Stimulated activated naive B cell treated with anti-CD40 and anti-IgM and Interleukin-4, amounts not matched to agents 10 μg/mL and 1 μg/mL and 100 μg/mL, for 72 hours (primary cell): ENCODE data around the gene STRA6.

Experiments
- ATAC-seq, 2 donors: fragments of 150-1000 bp; cut with Tn5 transposase; replicated peaks; 2 replicates each; pipeline ENCODE4 v1.10.0; 2021; ENCODE audit warnings: moderate library complexity in 1 of 2
- DNase-seq: peaks from one replicate; pipeline ENCODE4 v3.0.0; 2021
- H3K27ac Mint-ChIP-seq: one replicate; pipeline ENCODE4 v1.8.0; 2022; ENCODE audit warnings: mild to moderate bottlenecking, mixed read lengths
- H3K27me3 Mint-ChIP-seq, 2 donors: one replicate each; pipeline ENCODE4 v1.8.0; 2022; ENCODE audit warnings: mixed read lengths in 2 of 2
- H3K36me3 Mint-ChIP-seq, 2 donors: one replicate each; pipeline ENCODE4 v1.8.0; 2022; ENCODE audit warnings: mixed read lengths in 2 of 2, mild to moderate bottlenecking in 1 of 2
- H3K4me1 Mint-ChIP-seq, 2 donors: one replicate each; pipeline ENCODE4 v1.8.0; 2022; ENCODE audit warnings: mixed read lengths in 2 of 2, mild to moderate bottlenecking in 1 of 2
- H3K4me3 Mint-ChIP-seq, 2 donors: one replicate each; pipeline ENCODE4 v1.8.0; 2022; ENCODE audit warnings: mild to moderate bottlenecking in 2 of 2, mixed read lengths in 2 of 2, moderate library complexity in 1 of 2
- H3K9me3 Mint-ChIP-seq, 2 donors: one replicate each; pipeline ENCODE4 v1.8.0; 2022; ENCODE audit warnings: mixed read lengths in 2 of 2, mild to moderate bottlenecking in 1 of 2

The STRA6 gene

GRCh38 chr15:74233851-74234597 lies 31.4 kb upstream of the STRA6 start:
- Mint-ChIP-seq H3K9me3 (no peaks in the 10 kb centered on the region), H3K27me3 (peaks cover 8 to 19% of the 10 kb centered on the region in 2 donors), H3K4me1 (peaks cover 5% of the 10 kb centered on the region in 2 donors), H3K27ac (no peak overlapping the region), H3K4me3 (no peak overlapping the region), H3K36me3 (no peaks in the 10 kb centered on the region)
- ATAC-seq = no peak
- no peak for DNase-seq

DNA sequence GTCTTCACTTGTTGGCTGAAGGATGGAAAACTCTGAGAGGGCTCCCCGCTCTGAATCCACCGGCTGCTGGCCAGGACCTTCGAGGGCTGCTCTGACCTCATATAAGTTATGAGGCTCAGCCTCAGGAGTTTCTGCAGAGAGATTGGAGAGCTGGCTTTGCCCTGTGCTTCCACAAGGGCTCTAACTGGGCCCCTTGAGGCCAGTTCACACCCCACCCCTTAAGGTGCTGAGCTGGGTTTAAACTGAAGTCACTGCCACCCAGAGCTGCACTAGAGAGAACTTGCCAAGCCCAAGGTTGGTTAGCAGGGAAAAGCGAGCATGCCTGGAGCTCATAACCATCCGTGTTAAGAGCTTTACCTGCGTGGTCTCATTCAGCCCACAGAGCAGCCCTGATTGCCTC lies 30.8 kb upstream of the STRA6 start:
- H3K27me3 Mint-ChIP-seq = peaks cover 8 to 20% of the 10 kb centered on the region in 2 donors
- no peaks in the 10 kb centered on the region for H3K36me3 Mint-ChIP-seq
- H3K9me3 Mint-ChIP-seq = no peaks in the 10 kb centered on the region
- H3K4me3 Mint-ChIP-seq = no peak overlapping the region
- no peak for ATAC-seq
- DNase-seq = no peak
- no peak overlapping the region for H3K27ac Mint-ChIP-seq
- peaks cover 5% of the 10 kb centered on the region in 2 donors for H3K4me1 Mint-ChIP-seq

DNA sequence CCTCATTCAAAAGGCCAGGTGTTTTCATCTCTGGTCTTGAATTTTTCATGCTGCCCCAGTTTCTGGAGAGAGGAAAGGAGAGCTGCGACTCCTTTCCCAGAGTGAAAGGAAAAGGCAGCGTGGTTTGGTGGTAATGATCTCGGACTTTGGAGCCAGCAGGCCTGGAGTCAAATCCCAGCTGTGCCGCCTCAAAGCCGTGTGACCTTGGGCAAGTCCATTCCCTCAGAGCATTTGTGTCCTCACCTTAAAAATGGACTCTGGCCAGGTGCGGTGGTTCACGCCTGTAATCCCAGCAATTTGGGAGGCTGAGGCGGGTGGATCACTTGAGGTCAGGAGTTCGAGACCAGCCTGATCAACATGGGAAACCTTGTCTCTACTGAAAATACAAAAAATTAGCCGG lies 28.9 kb upstream of the STRA6 start:
- Mint-ChIP-seq H3K27me3 (peaks cover 14 to 32% of the 10 kb centered on the region in 2 donors), H3K9me3 (no peaks in the 10 kb centered on the region), H3K4me3 (no peak overlapping the region), H3K36me3 (no peaks in the 10 kb centered on the region), H3K4me1 (peaks cover 4 to 5% of the 10 kb centered on the region in 2 donors), H3K27ac (peak overlapping the region; percentile 17)
- no peak for ATAC-seq
- DNase-seq = no peak

DNA sequence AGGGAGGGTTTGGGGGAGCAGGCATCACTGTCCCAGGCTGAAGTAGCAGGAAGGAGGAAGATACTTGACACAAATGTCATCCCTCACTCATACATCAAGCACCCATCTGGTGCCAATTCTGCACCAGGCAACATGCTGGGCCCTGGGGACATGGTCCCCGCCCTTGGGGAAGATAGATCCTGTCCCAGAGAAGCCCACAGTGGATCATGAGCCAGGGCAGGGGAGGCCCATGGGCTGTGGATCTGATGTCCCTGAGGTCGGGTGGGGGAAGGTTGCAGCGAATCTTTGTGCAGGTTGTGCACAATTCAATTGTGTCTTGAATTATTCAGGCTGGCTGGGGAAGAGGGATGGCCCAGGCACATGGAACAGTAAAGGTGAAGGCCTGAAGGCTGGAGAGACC lies 27.1 kb upstream of the STRA6 start:
- Mint-ChIP-seq H3K36me3 (no peaks in the 10 kb centered on the region), H3K4me1 (no peaks in the 10 kb centered on the region), H3K9me3 (no peaks in the 10 kb centered on the region), H3K4me3 (no peak overlapping the region), H3K27ac (no peak overlapping the region), H3K27me3 (peaks cover 28 to 44% of the 10 kb centered on the region in 2 donors)
- ATAC-seq (no peak), DNase-seq (no peak)

DNA sequence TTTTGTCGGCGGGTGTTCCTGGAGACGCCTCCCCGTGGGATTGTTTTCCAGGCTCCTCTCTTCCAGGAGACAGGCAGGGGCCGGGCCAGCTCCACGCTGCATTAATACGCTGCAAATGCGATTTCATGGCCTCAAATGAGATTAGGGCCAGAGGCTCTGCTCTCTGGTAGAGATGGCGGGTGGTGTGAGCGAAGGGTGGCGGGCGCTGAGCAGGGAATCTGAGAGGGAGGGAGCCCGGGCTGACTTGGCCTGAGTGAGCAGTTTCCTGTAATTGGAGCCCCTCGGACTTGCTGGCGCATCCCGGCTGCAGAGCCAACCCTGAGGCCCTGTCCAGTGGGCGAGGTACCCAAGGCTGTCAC lies 26.1 kb upstream of the STRA6 start:
- no peaks in the 10 kb centered on the region for H3K9me3 Mint-ChIP-seq

GRCh38 chr15:74227968-74228722 lies 25.6 kb upstream of the STRA6 start:
- Mint-ChIP-seq H3K36me3 (no peaks in the 10 kb centered on the region), H3K27me3 (peaks cover 38 to 57% of the 10 kb centered on the region in 2 donors), H3K4me3 (no peak overlapping the region), H3K27ac (no peak overlapping the region), H3K9me3 (no peaks in the 10 kb centered on the region), H3K4me1 (peaks cover 0 to 2% of the 10 kb centered on the region in 2 donors)
- DNase-seq (no peak), ATAC-seq (no peak)

More for the DNA sequence above, 26.1 kb upstream of the STRA6 start:
- DNase-seq (no peak), ATAC-seq (no peak)
- H3K27me3 Mint-ChIP-seq = peaks cover 33 to 51% of the 10 kb centered on the region in 2 donors
- H3K27ac Mint-ChIP-seq = no peak overlapping the region
- no peak overlapping the region for H3K4me3 Mint-ChIP-seq
- no peaks in the 10 kb centered on the region for H3K36me3 Mint-ChIP-seq
- peaks cover 0 to under 1% of the 10 kb centered on the region in 2 donors for H3K4me1 Mint-ChIP-seq

- ATAC-seq (no peak), DNase-seq (no peak)
- H3K27me3 Mint-ChIP-seq = peaks cover 46 to 53% of the 10 kb centered on the region in 2 donors
- H3K4me1 Mint-ChIP-seq = peaks cover 0 to 2% of the 10 kb centered on the region in 2 donors
- H3K4me3 Mint-ChIP-seq = no peak overlapping the region
- no peaks in the 10 kb centered on the region for H3K36me3 Mint-ChIP-seq
- no peaks in the 10 kb centered on the region for H3K9me3 Mint-ChIP-seq
- H3K27ac Mint-ChIP-seq = no peak overlapping the region
These were observed 24.4 kb upstream of the STRA6 start for GRCh38 chr15:74226761-74227540.

DNA sequence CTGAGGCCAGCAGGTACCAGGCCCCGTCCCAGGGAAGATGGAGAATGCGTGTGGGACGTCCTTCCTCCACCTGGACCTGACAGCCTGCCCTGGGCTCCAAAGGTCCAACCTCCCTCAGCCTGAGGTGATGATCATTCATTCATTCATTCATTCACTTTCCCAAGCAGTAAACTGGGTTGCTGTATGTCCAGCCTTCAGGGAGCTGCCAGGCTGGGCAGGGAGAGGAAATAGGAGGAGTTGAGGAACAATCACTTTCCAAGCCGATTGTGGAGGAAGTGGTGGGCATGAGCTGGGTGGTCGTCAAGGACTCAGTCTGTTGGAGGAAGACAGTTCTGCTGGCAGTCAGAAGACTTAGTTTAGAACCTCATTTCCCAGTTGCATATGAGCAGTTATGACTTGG lies 23.3 kb upstream of the STRA6 start:
- no peaks in the 10 kb centered on the region for H3K9me3 Mint-ChIP-seq
- DNase-seq (no peak), ATAC-seq (no peak)
- H3K27ac Mint-ChIP-seq = no peak overlapping the region
- H3K27me3 Mint-ChIP-seq = peaks cover 55 to 61% of the 10 kb centered on the region in 2 donors
- no peaks in the 10 kb centered on the region for H3K36me3 Mint-ChIP-seq
- no peak overlapping the region for H3K4me3 Mint-ChIP-seq
- H3K4me1 Mint-ChIP-seq = peaks cover 0 to 2% of the 10 kb centered on the region in 2 donors

DNA sequence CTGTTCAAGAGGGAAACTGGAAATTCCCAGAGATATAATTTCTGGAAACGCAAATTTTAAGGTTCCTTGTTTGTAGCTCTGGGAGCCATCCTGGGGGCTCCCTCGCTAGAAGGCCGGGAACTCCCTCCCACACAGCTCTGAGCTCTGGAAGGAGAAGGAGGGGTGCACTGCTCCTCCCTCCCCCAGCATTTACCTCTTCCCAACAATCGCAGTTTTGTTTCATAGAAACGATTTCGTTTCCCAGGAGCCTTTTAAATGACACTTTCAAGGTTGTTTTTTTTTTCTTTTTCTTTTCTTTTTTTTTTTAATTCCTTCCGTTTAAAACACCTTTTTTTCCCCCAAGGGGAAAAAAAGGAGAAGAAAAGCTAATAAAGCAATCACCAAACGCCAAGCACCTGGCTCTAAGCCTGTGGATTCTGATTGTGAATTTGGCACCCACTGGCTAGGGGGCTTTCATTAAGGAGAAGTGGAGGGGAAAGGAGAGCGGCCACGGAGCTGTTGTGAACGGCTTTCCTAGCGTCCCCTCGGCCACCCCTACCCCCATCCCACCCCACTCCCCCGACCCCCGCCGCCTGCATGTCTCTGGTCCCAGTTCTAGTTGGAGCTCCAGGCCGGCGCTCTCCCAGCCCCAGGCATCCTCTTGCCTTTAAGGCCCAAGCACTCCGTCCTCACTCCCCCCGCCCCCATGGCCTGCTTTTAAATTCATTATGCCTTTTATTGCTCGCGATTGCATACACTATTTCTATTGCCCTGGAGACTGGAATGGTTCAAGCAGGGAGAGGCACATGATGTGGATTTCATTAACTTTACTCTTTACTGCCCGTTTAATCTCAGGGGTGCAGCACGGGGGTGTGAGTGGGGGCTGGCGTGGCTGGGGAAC lies 19.9 kb upstream of the STRA6 start:
- Mint-ChIP-seq H3K4me3 (no peak overlapping the region), H3K36me3 (no peaks in the 10 kb centered on the region), H3K27me3 (peaks cover 56 to 67% of the 10 kb centered on the region in 2 donors), H3K4me1 (peaks cover 0 to 2% of the 10 kb centered on the region in 2 donors), H3K27ac (no peak overlapping the region), H3K9me3 (no peaks in the 10 kb centered on the region)
- no peak for DNase-seq
- ATAC-seq = no peak

DNA sequence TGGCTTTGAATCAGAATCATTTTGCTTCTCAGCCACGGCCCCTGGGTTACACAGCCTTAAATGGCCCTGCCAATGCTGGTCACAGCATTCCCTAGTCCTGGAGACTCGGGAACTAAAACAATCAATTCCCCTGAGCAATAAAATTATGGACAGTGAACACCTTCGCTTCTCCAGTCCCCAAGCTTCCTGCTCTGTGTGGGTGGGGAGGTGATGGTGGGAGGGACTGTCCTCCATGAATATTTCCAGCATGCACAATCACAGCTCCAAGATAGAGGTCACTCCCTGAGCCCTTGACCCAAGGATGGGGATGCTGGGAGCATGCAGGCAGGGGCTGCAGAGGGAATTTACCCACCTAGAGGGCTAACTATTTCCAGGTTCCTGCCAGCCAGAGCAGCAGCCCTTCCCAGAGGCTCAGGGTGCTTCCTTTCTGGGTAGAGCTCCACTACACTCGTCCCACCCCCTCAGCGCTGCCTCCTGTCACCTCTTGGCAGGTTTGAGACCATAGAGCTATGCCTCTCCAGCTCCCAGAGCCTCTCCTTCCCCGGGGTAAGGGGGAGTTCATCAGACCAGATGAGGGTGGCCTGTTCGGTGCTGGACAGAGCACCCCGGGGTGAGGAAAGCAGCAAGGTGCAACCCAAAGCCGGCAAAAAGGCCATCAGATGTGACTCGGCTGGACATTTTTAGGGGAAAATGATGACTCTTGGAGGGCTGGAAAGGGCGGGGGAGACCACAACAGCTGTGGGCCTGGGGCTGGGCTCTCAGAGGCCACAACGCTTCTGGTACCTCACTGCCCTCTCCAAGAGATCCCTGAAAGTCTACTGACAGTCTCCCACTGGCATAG lies 19.0 kb upstream of the STRA6 start:
- peaks cover 56 to 64% of the 10 kb centered on the region in 2 donors for H3K27me3 Mint-ChIP-seq
- H3K27ac Mint-ChIP-seq = no peak overlapping the region
- ATAC-seq (no peak), DNase-seq (no peak)
- no peak overlapping the region for H3K4me3 Mint-ChIP-seq
- no peaks in the 10 kb centered on the region for H3K36me3 Mint-ChIP-seq
- H3K4me1 Mint-ChIP-seq = peaks cover 0 to 2% of the 10 kb centered on the region in 2 donors
- H3K9me3 Mint-ChIP-seq = no peaks in the 10 kb centered on the region

GRCh38 chr15:74220475-74221248 lies 18.1 kb upstream of the STRA6 start:
- peaks cover 0 to 2% of the 10 kb centered on the region in 2 donors for H3K4me1 Mint-ChIP-seq

More at GRCh38 chr15:74220475-74221248, 18.1 kb upstream of the STRA6 start:
- Mint-ChIP-seq H3K4me3 (no peak overlapping the region), H3K36me3 (no peaks in the 10 kb centered on the region), H3K27me3 (peaks cover 51 to 55% of the 10 kb centered on the region in 2 donors), H3K27ac (no peak overlapping the region), H3K9me3 (no peaks in the 10 kb centered on the region)
- ATAC-seq (no peak), DNase-seq (no peak)
